ENCODE measurements around the gene KCNE4. TPM values are rescaled to one million over a fixed set of nuclear protein-coding genes. Genes with fewer than 3 reads are reported as not detected.

Gene KCNE4
- total RNA-seq, 1 donor from 2014 or later, result 3.2 TPM

DNA sequence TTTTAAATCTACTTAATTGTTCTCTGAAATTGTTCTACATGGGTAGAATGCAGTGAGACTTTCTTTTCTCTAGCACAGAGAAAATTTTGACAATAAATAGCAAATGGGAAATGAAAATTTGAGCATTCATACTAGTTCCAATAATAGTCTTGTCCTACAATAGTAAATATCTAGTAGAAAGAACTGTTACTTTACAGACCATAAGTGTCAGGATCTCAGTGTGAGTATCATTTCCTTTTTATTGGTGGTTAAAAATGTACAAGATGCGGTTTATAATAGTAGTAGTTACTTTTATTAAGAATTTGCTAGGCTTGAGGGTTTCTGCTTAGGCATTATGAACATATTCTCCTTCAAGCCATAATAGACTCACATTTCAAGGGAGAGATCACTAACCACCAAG, 43.2 kb downstream of the KCNE4 start:
- DNase-seq (ENCODE audit: extremely low spot score, unreplicated experiment), result no peak
- Mint-ChIP-seq H3K4me1 (ENCODE audit: unreplicated experiment) (peaks cover 27% of the 10 kb centered on the region), H3K9me3 (peaks cover 4% of the 10 kb centered on the region), H3K27me3 (peaks cover 9% of the 10 kb centered on the region), H3K36me3 (no peaks in the 10 kb centered on the region), H3K4me3 (no peak overlapping the region), H3K27ac (no peak overlapping the region)
- TF ChIP-seq, protein P1, sequence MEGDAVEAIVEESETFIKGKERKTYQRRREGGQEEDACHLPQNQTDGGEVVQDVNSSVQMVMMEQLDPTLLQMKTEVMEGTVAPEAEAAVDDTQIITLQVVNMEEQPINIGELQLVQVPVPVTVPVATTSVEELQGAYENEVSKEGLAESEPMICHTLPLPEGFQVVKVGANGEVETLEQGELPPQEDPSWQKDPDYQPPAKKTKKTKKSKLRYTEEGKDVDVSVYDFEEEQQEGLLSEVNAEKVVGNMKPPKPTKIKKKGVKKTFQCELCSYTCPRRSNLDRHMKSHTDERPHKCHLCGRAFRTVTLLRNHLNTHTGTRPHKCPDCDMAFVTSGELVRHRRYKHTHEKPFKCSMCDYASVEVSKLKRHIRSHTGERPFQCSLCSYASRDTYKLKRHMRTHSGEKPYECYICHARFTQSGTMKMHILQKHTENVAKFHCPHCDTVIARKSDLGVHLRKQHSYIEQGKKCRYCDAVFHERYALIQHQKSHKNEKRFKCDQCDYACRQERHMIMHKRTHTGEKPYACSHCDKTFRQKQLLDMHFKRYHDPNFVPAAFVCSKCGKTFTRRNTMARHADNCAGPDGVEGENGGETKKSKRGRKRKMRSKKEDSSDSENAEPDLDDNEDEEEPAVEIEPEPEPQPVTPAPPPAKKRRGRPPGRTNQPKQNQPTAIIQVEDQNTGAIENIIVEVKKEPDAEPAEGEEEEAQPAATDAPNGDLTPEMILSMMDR (conservative IDR thresholded peaks at IDR 0.05), result no peak

DNA sequence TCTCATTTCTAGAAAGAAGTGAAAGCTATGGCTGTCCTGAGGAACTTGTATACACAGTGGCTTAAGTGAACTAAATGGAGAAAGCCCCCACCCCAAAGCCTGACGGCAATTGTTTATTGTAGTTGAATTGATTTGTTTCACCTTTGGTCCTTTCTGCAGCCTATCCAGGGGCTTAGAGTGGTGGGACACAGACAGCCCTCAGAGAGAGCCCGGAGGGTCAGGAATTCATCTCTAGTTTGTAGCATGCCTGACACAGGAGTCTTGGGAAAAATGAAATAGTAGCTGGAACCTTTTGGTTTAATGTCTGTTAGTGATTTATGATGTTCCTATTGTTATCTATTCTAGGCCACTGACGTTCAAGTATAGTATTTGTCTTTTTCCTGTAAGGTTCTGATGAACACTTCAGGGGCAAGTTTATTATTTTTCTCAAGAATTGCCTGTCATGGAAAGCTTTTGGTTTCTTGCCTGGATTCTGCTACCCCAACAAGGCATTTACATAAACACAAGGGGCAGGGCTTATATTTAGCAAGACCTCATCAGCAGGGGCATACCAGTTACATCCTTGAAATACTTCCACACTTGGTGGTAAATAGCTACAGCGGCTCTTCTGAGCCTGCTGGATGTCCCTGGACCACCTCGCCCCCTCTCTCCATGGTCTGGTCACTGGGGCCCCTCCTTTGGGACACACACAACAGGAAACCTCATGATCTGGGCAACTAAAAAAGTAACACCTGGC, 44.4 kb downstream of the KCNE4 start:
- Mint-ChIP-seq H3K9me3 (peaks cover 4% of the 10 kb centered on the region), H3K4me1 (ENCODE audit: unreplicated experiment) (peaks cover 20% of the 10 kb centered on the region), H3K36me3 (no peaks in the 10 kb centered on the region), H3K27ac (no peak overlapping the region), H3K27me3 (peaks cover 9% of the 10 kb centered on the region), H3K4me3 (no peak overlapping the region)
- no peak for DNase-seq (ENCODE audit: extremely low spot score, unreplicated experiment)
- TF ChIP-seq, protein P1 (conservative IDR thresholded peaks at IDR 0.05), result no peak

DNA sequence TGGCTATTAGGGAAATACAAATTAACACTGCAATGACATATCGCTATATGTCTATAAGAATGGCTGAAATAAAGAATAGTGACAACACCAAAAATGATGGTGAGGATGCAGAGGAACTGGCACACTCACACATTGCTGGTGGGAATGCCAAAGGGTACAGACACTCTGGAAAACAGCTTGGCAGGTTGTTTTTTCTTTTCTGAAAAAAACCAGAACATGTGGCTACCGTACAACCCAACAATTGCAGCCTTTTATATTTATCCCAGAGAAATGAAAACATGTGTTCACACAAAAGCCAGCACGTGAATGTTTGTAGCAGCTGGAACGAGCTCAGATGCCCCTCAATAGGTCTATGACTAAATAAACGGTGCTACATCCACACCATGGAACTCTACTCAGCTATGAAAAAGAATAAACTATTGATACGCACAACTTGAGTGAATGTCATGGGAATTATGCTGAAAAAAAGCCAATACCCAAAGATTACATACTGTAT, 45.9 kb downstream of the KCNE4 start:
- Mint-ChIP-seq H3K36me3 (no peaks in the 10 kb centered on the region), H3K4me1 (ENCODE audit: unreplicated experiment) (peaks cover 7% of the 10 kb centered on the region), H3K27me3 (peaks cover 6% of the 10 kb centered on the region), H3K9me3 (no peaks in the 10 kb centered on the region), H3K4me3 (no peak overlapping the region), H3K27ac (no peak overlapping the region)
- DNase-seq (ENCODE audit: extremely low spot score, unreplicated experiment), result no peak
- TF ChIP-seq, protein P1 (conservative IDR thresholded peaks at IDR 0.05), result no peak

DNA sequence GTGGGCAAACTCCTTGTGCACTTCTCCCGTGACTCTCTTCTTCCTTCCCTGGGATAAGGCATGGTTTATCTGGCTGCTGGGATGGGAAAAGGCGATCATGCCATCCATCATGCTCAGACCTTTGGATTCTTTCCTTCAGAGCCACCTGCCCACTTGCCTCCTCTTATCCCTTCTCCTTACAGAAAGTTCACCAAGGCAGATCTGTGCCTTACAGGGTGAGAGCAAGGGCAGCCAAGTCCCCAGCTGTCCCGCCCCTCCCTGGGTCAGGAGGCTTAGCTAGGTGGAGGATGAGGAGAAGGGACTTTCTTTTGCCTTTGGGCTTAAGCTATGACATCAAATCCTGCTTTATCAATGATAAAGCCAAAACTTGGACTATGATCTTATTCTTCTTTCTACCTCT, 47.6 kb downstream of the KCNE4 start:
- TF ChIP-seq, protein P1 (conservative IDR thresholded peaks at IDR 0.05), result no peak
- Mint-ChIP-seq H3K36me3 (no peaks in the 10 kb centered on the region), H3K27ac (no peak overlapping the region), H3K4me1 (ENCODE audit: unreplicated experiment) (peaks cover 7% of the 10 kb centered on the region), H3K9me3 (no peaks in the 10 kb centered on the region), H3K4me3 (no peak overlapping the region), H3K27me3 (peaks cover 4% of the 10 kb centered on the region)
- DNase-seq (ENCODE audit: extremely low spot score, unreplicated experiment), result no peak

DNA sequence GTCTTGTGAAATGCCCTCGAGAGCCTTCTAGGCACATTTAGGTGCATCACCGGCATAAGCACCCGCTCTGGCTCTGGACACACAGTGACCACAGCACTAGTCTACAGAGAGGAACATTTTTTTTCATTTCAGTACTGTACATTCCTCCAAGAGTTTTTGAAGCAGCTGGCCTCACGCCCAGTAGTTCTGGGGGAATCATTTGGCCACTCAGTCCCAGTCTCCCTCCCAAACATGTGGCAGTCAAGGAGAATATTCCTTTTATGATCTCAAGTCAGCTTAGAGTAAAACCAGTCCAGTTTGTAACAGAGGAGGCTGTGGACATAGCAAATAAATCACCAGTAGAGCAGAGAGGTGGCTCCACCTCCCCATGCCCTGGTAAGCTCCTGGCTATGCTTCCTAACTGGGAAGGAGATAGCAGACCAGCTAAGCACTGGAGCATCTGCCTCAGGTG, 48.1 kb downstream of the KCNE4 start:
- H3K27ac Mint-ChIP-seq, result no peak overlapping the region

More for the DNA sequence above, 48.1 kb downstream of the KCNE4 start:
- no peaks in the 10 kb centered on the region for H3K36me3 Mint-ChIP-seq
- no peak for DNase-seq (ENCODE audit: extremely low spot score, unreplicated experiment)
- H3K27me3 Mint-ChIP-seq, result peaks cover 2% of the 10 kb centered on the region
- H3K4me1 Mint-ChIP-seq (ENCODE audit: unreplicated experiment), result peaks cover 7% of the 10 kb centered on the region
- TF ChIP-seq, protein P1 (conservative IDR thresholded peaks at IDR 0.05), result no peak
- no peak overlapping the region for H3K4me3 Mint-ChIP-seq
- H3K9me3 Mint-ChIP-seq, result no peaks in the 10 kb centered on the region
